ENCODE data around the gene TCERG1. TPM values are rescaled to one million over a fixed set of nuclear protein-coding genes. Genes with fewer than 3 reads are reported as not detected.

The TCERG1 gene
- polyA plus RNA-seq, 1 donor from 2014 or later, result 238 TPM

DNA sequence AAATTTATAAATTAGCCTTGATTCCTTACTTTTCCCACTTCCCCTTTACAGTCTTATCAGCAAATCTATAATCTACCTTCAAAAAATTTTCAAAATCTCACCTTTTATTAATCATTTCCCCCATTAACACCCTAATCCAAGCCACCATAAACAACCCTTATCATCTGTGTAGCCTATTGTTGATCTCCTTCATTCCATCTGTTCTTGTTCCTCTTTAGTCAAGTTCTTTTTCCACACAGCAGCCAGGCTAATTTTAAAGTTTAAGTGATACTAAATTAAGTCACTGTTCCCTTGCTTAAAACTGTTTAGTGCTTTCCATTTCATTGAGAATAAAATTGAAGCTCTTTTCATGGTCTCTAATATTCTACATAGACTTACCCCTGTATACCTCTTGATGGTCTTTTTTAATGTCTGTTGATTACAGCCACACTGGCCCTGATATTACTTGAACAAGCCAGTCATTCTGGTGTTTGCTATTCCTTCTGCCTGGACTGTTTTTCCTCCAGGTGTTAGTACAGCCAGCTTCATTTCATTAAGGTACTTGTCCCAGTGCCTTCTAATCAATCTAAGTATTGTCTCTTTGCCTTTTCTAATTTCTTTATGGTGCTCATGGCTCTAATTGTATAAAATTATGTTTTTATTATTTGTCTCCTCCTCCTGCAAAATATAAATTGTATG is 37.7 kb downstream of the TCERG1 start:
- no peak overlapping the region for H2AFZ ChIP-seq (ENCODE audit: low read depth, low read length)
- H3K27ac ChIP-seq (ENCODE audit: low read length), result no peak overlapping the region
- H3K9me3 ChIP-seq (ENCODE audit: low read length), result no peaks in the 10 kb centered on the region
- no peaks in the 10 kb centered on the region for H3K79me2 ChIP-seq (replicated peaks; ENCODE audit: insufficient read depth, low read length)
- H3K9me2 ChIP-seq (ENCODE audit: insufficient read depth, low read length), result no peaks in the 10 kb centered on the region
- no peak overlapping the region for H3K9ac ChIP-seq (ENCODE audit: low read length)
- H4K20me1 ChIP-seq (ENCODE audit: insufficient read depth), result no peaks in the 10 kb centered on the region
- TF ChIP-seq EP300 (conservative IDR thresholded peaks at IDR 0.05; ENCODE audit: poor library complexity, severe bottlenecking), result no peak
- TF ChIP-seq TAF1 (IDR thresholded peaks at IDR 0.05; ENCODE audit: low read depth), result no peak
- no peak for TF ChIP-seq POLR2AphosphoS5 (IDR thresholded peaks at IDR 0.05)
- TF ChIP-seq, protein P1, sequence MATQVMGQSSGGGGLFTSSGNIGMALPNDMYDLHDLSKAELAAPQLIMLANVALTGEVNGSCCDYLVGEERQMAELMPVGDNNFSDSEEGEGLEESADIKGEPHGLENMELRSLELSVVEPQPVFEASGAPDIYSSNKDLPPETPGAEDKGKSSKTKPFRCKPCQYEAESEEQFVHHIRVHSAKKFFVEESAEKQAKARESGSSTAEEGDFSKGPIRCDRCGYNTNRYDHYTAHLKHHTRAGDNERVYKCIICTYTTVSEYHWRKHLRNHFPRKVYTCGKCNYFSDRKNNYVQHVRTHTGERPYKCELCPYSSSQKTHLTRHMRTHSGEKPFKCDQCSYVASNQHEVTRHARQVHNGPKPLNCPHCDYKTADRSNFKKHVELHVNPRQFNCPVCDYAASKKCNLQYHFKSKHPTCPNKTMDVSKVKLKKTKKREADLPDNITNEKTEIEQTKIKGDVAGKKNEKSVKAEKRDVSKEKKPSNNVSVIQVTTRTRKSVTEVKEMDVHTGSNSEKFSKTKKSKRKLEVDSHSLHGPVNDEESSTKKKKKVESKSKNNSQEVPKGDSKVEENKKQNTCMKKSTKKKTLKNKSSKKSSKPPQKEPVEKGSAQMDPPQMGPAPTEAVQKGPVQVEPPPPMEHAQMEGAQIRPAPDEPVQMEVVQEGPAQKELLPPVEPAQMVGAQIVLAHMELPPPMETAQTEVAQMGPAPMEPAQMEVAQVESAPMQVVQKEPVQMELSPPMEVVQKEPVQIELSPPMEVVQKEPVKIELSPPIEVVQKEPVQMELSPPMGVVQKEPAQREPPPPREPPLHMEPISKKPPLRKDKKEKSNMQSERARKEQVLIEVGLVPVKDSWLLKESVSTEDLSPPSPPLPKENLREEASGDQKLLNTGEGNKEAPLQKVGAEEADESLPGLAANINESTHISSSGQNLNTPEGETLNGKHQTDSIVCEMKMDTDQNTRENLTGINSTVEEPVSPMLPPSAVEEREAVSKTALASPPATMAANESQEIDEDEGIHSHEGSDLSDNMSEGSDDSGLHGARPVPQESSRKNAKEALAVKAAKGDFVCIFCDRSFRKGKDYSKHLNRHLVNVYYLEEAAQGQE (IDR thresholded peaks at IDR 0.05; ENCODE audit: borderline replicate concordance), result no peak
- TF ChIP-seq SMC3 (conservative IDR thresholded peaks at IDR 0.05; ENCODE audit: poor library complexity), result no peak
- TF ChIP-seq, protein P2, sequence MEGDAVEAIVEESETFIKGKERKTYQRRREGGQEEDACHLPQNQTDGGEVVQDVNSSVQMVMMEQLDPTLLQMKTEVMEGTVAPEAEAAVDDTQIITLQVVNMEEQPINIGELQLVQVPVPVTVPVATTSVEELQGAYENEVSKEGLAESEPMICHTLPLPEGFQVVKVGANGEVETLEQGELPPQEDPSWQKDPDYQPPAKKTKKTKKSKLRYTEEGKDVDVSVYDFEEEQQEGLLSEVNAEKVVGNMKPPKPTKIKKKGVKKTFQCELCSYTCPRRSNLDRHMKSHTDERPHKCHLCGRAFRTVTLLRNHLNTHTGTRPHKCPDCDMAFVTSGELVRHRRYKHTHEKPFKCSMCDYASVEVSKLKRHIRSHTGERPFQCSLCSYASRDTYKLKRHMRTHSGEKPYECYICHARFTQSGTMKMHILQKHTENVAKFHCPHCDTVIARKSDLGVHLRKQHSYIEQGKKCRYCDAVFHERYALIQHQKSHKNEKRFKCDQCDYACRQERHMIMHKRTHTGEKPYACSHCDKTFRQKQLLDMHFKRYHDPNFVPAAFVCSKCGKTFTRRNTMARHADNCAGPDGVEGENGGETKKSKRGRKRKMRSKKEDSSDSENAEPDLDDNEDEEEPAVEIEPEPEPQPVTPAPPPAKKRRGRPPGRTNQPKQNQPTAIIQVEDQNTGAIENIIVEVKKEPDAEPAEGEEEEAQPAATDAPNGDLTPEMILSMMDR (IDR thresholded peaks at IDR 0.05; ENCODE audit: poor library complexity, severe bottlenecking), result no peak
- no peak for TF ChIP-seq MXI1 (conservative IDR thresholded peaks at IDR 0.05; ENCODE audit: poor library complexity, severe bottlenecking)
- TF ChIP-seq RAD21 (conservative IDR thresholded peaks at IDR 0.05), result no peak
- TF ChIP-seq EZH2 (IDR thresholded peaks at IDR 0.05; ENCODE audit: borderline replicate concordance, insufficient read depth, low read length, poor library complexity, severe bottlenecking), result no peak
- H3K4me2 ChIP-seq (ENCODE audit: low read length), result no peak overlapping the region
- no peak overlapping the region for H3K4me3 ChIP-seq (ENCODE audit: low read length)
- peaks cover 10% of the 10 kb centered on the region for H3K36me3 ChIP-seq (ENCODE audit: insufficient read depth, low read length)
- H3F3A ChIP-seq (ENCODE audit: insufficient read depth, low read length, poor library complexity, severe bottlenecking), result no peaks in the 10 kb centered on the region
- H3K27me3 ChIP-seq (ENCODE audit: insufficient read depth, low read depth, low read length), result no peaks in the 10 kb centered on the region

DNA sequence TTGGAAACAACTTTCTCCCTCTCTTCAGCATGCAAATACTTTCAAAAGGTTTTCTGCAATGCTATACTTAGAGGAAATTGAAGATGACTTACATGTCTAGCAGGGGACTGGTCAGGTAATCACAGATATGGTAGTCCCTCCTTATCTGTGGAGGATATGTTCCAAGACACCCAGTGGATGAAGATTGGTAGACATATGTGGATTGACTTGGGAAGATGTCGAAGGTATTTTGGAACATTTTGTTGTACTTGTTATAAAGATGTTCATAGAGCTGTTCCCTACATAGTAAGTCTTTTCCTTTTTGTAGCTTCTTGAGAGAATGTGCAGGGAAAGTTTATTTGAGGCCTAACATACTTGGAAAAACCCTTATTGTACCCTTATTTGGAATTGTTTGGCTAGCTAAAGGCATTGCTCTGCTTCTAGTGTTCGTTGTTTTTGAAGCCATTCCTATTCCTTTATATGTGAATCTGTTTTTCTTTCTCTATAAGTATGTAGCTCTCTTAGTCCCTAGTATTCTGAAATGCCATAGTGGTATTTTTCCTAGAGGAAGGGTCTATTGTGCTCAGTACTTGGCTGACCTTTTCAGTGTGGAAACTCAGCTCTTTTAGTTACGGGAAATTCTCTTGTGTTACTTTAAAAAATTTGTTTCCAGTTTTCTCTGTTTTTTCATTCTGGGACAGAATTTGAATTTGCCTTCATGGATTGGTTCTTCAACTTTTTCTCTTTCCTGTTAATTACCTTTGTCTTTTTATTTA is 43.1 kb downstream of the TCERG1 start:
- no peaks in the 10 kb centered on the region for H3F3A ChIP-seq (ENCODE audit: insufficient read depth, low read length, poor library complexity, severe bottlenecking)
- H3K36me3 ChIP-seq (ENCODE audit: insufficient read depth, low read length), result peaks cover 9% of the 10 kb centered on the region
- TF ChIP-seq, protein P2 (IDR thresholded peaks at IDR 0.05; ENCODE audit: poor library complexity, severe bottlenecking), result no peak
- TF ChIP-seq, protein P1 (IDR thresholded peaks at IDR 0.05; ENCODE audit: borderline replicate concordance), result no peak
- TF ChIP-seq SMC3 (conservative IDR thresholded peaks at IDR 0.05; ENCODE audit: poor library complexity) (no peak), EZH2 (IDR thresholded peaks at IDR 0.05; ENCODE audit: borderline replicate concordance, insufficient read depth, low read length, poor library complexity, severe bottlenecking) (no peak), EP300 (conservative IDR thresholded peaks at IDR 0.05; ENCODE audit: poor library complexity, severe bottlenecking) (no peak), MXI1 (conservative IDR thresholded peaks at IDR 0.05; ENCODE audit: poor library complexity, severe bottlenecking) (no peak), RAD21 (conservative IDR thresholded peaks at IDR 0.05) (no peak), POLR2AphosphoS5 (IDR thresholded peaks at IDR 0.05) (no peak), TAF1 (IDR thresholded peaks at IDR 0.05; ENCODE audit: low read depth) (no peak)
- no peaks in the 10 kb centered on the region for H4K20me1 ChIP-seq (ENCODE audit: insufficient read depth)
- H3K9ac ChIP-seq (ENCODE audit: low read length), result no peak overlapping the region
- no peaks in the 10 kb centered on the region for H3K27me3 ChIP-seq (ENCODE audit: insufficient read depth, low read depth, low read length)
- H2AFZ ChIP-seq (ENCODE audit: low read depth, low read length), result no peak overlapping the region
- no peak overlapping the region for H3K27ac ChIP-seq (ENCODE audit: low read length)
- H3K9me3 ChIP-seq (ENCODE audit: low read length), result no peaks in the 10 kb centered on the region
- no peak overlapping the region for H3K4me3 ChIP-seq (ENCODE audit: low read length)
- H3K9me2 ChIP-seq (ENCODE audit: insufficient read depth, low read length), result no peaks in the 10 kb centered on the region
- no peak overlapping the region for H3K4me2 ChIP-seq (ENCODE audit: low read length)
- no peaks in the 10 kb centered on the region for H3K79me2 ChIP-seq (replicated peaks; ENCODE audit: insufficient read depth, low read length)

Measured in neural cell (in vitro differentiated cells).